ENCODE results near the gene COL18A1. TPM values are rescaled to one million over a fixed set of nuclear protein-coding genes. Genes with fewer than 3 reads are reported as not detected.

COL18A1 gene
- total RNA-seq, 1 donor from 2014 or later = 535 TPM

- H3K4me3 ChIP-seq (ENCODE audit: low read depth, low read length) = no peak overlapping the region
- no peak for DNase-seq (ENCODE audit: low read depth)
- no peak for TF ChIP-seq CTCF (conservative IDR thresholded peaks at IDR 0.05; ENCODE audit: low read depth, low read length)
Measured at GRCh38 chr21:45452696-45453307, 47.8 kb downstream of the COL18A1 start.

GRCh38 chr21:45453308-45453950 lies 48.5 kb downstream of the COL18A1 start:
- no peak for TF ChIP-seq CTCF (conservative IDR thresholded peaks at IDR 0.05; ENCODE audit: low read depth, low read length)
- no peak overlapping the region for H3K4me3 ChIP-seq (ENCODE audit: low read depth, low read length)

GRCh38 chr21:45454060-45454925 lies 49.3 kb downstream of the COL18A1 start:
- no peak overlapping the region for H3K4me3 ChIP-seq (ENCODE audit: low read depth, low read length)
- TF ChIP-seq CTCF (conservative IDR thresholded peaks at IDR 0.05; ENCODE audit: low read depth, low read length) = no peak

More at GRCh38 chr21:45453308-45453950, 48.5 kb downstream of the COL18A1 start:
- no peak for DNase-seq (ENCODE audit: low read depth)

GRCh38 chr21:45454926-45455673 lies 50.1 kb downstream of the COL18A1 start:
- H3K4me3 ChIP-seq (ENCODE audit: low read depth, low read length) = peak overlapping the region; percentile 12
- no peak for TF ChIP-seq CTCF (conservative IDR thresholded peaks at IDR 0.05; ENCODE audit: low read depth, low read length)
- no peak for DNase-seq (ENCODE audit: low read depth)

More at GRCh38 chr21:45454060-45454925, 49.3 kb downstream of the COL18A1 start:
- DNase-seq (ENCODE audit: low read depth) = no peak

GRCh38 chr21:45455674-45456583 lies 51.0 kb downstream of the COL18A1 start:
- H3K4me3 ChIP-seq (ENCODE audit: low read depth, low read length) = no peak overlapping the region

More at GRCh38 chr21:45455674-45456583, 51.0 kb downstream of the COL18A1 start:
- no peak for TF ChIP-seq CTCF (conservative IDR thresholded peaks at IDR 0.05; ENCODE audit: low read depth, low read length)
- DNase-seq (ENCODE audit: low read depth) = no peak

All from epithelial cell of proximal tubule (primary cell).